Measurements from ENCODE around the gene ECHDC3.

Gene ECHDC3

GRCh38 chr10:11782793-11783557 is 40.8 kb downstream of the ECHDC3 start:
- DNase-seq (ENCODE audit: low read depth in 2 of 2) = no peak

GRCh38 chr10:11783558-11783865 is 41.3 kb downstream of the ECHDC3 start:
- DNase-seq (ENCODE audit: low read depth in 2 of 2) = no peak

GRCh38 chr10:11787374-11787773 is 45.2 kb downstream of the ECHDC3 start:
- DNase-seq (ENCODE audit: low read depth in 2 of 2) = no peak

GRCh38 chr10:11787846-11788245 is 45.7 kb downstream of the ECHDC3 start:
- no peak for DNase-seq (ENCODE audit: low read depth in 2 of 2)

GRCh38 chr10:11789306-11789705 is 47.1 kb downstream of the ECHDC3 start:
- no peak for DNase-seq (ENCODE audit: low read depth in 2 of 2)

- DNase-seq (ENCODE audit: low read depth in 2 of 2) = no peak
These were observed 47.8 kb downstream of the ECHDC3 start for GRCh38 chr10:11789956-11790355.

- DNase-seq (ENCODE audit: low read depth in 2 of 2) = no peak
These were observed 51.7 kb downstream of the ECHDC3 start for GRCh38 chr10:11793762-11794479.

- no peak for DNase-seq (ENCODE audit: low read depth in 2 of 2)
These were observed 52.4 kb downstream of the ECHDC3 start for GRCh38 chr10:11794566-11794965.

GRCh38 chr10:11795101-11795920 is 53.1 kb downstream of the ECHDC3 start:
- DNase-seq (ENCODE audit: low read depth in 2 of 2) = no peak

- DNase-seq (ENCODE audit: low read depth in 2 of 2) = no peak
These were observed 54.3 kb downstream of the ECHDC3 start for GRCh38 chr10:11796474-11796873.

GRCh38 chr10:11797281-11797680 is 55.1 kb downstream of the ECHDC3 start:
- DNase-seq (ENCODE audit: low read depth in 2 of 2) = no peak

- DNase-seq (ENCODE audit: low read depth in 2 of 2) = no peak
These were observed 55.9 kb downstream of the ECHDC3 start for GRCh38 chr10:11797847-11798633.

GRCh38 chr10:11798845-11799735 is 56.9 kb downstream of the ECHDC3 start:
- DNase-seq (ENCODE audit: low read depth in 2 of 2) = no peak

GRCh38 chr10:11799736-11800080 is 57.5 kb downstream of the ECHDC3 start:
- DNase-seq (ENCODE audit: low read depth in 2 of 2) = no peak

- DNase-seq (ENCODE audit: low read depth in 2 of 2) = no peak
These were observed 62.2 kb downstream of the ECHDC3 start for GRCh38 chr10:11804336-11804735.

GRCh38 chr10:11805792-11806191 is 63.6 kb downstream of the ECHDC3 start:
- DNase-seq (ENCODE audit: low read depth in 2 of 2) = no peak

- no peak for DNase-seq (ENCODE audit: low read depth in 2 of 2)
These were observed 64.5 kb downstream of the ECHDC3 start for GRCh38 chr10:11806706-11807105.

- DNase-seq (ENCODE audit: low read depth in 2 of 2) = no peak
These were observed 66.6 kb downstream of the ECHDC3 start for GRCh38 chr10:11808808-11809207.

- no peak for DNase-seq (ENCODE audit: low read depth in 2 of 2)
These were observed 68.2 kb downstream of the ECHDC3 start for GRCh38 chr10:11810313-11810766.

- no peak for DNase-seq (ENCODE audit: low read depth in 2 of 2)
These were observed 68.8 kb downstream of the ECHDC3 start for GRCh38 chr10:11810973-11811372.

- DNase-seq (ENCODE audit: low read depth in 2 of 2) = no peak
These were observed 71.0 kb downstream of the ECHDC3 start for GRCh38 chr10:11813177-11813576.
